ENCODE measurements around the gene KAZN. TPM values are rescaled to one million over a fixed set of nuclear protein-coding genes. Genes with fewer than 3 reads are reported as not detected.

The KAZN gene
- polyA plus RNA-seq, 1 donor (not counting 4 experiments of a cell fraction or from before 2014, with no cell fraction given) = 5.9 TPM

DNA sequence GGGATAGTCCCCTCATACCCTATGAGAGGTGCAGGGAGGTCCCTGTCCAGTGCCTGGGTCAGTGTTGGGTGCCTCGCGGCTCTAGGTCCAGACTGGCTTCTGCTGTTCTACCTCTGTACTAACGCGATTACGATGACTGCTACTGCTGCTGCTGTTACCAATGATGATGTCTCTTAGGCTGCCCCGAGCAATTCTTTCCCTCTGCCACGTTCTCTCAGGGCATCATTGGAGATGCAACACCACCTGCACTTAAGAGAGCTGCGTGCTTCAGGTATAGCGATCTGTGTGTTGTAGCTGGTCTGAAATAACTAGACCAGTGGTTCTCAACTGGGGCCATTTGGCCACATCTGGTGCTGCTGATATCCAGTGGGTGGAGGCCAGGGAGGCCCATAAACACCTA lies 36.9 kb downstream of the KAZN start:
- Histone ChIP-seq H3K4me1 (ENCODE audit: control insufficient read depth, extremely low read depth, insufficient read depth, low read length) (no peaks in the 10 kb centered on the region), H3K79me2 (ENCODE audit: control insufficient read depth, insufficient read depth, low read length) (no peaks in the 10 kb centered on the region), H3K36me3 (ENCODE audit: control insufficient read depth in 2 of 2, extremely low read depth in 1 of 2, insufficient read depth in 2 of 2, low read length in 2 of 2) (no peaks in the 10 kb centered on the region), H2AFZ (ENCODE audit: control insufficient read depth, low read length) (no peak overlapping the region), H4K20me1 (ENCODE audit: control insufficient read depth, extremely low read depth, insufficient read depth, low read length) (no peaks in the 10 kb centered on the region), H3K9ac (ENCODE audit: control insufficient read depth, extremely low read depth, insufficient read depth, low read length) (no peak overlapping the region), H3K9me3 (ENCODE audit: control insufficient read depth, low read depth, low read length) (no peaks in the 10 kb centered on the region), H3K27me3 (ENCODE audit: control insufficient read depth, extremely low read depth, insufficient read depth, low read length) (peaks cover 5% of the 10 kb centered on the region), H3K4me3 (ENCODE audit: control insufficient read depth in 2 of 3, extremely low read depth in 1 of 3, insufficient read depth in 2 of 3, low read depth in 1 of 3, low read length in 3 of 3) (no peak overlapping the region), H3K4me2 (ENCODE audit: control insufficient read depth, extremely low read depth, insufficient read depth, low read depth, low read length) (no peak overlapping the region), H3K9me1 (ENCODE audit: control insufficient read depth, extremely low read depth, insufficient read depth, low read length) (no peaks in the 10 kb centered on the region), H3K27ac (ENCODE audit: control insufficient read depth, insufficient read depth, low read length) (no peak overlapping the region)
- TF ChIP-seq, protein P1, sequence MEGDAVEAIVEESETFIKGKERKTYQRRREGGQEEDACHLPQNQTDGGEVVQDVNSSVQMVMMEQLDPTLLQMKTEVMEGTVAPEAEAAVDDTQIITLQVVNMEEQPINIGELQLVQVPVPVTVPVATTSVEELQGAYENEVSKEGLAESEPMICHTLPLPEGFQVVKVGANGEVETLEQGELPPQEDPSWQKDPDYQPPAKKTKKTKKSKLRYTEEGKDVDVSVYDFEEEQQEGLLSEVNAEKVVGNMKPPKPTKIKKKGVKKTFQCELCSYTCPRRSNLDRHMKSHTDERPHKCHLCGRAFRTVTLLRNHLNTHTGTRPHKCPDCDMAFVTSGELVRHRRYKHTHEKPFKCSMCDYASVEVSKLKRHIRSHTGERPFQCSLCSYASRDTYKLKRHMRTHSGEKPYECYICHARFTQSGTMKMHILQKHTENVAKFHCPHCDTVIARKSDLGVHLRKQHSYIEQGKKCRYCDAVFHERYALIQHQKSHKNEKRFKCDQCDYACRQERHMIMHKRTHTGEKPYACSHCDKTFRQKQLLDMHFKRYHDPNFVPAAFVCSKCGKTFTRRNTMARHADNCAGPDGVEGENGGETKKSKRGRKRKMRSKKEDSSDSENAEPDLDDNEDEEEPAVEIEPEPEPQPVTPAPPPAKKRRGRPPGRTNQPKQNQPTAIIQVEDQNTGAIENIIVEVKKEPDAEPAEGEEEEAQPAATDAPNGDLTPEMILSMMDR (optimal IDR thresholded peaks at IDR 0.05 in 1 of 3, IDR thresholded peaks at IDR 0.05 in 1 of 3, conservative IDR thresholded peaks at IDR 0.05 in 1 of 3; ENCODE audit: extremely low read depth in 1 of 3, insufficient read depth in 2 of 3, low read length in 3 of 3) = no peak
- TF ChIP-seq EZH2 (IDR thresholded peaks at IDR 0.05; ENCODE audit: low read length) = no peak
- dilution Hi-C loops (cut with MboI; ENCODE audit: extremely low pct_ligation_motif_present, low sequenced_read_pairs) = no loop called here
- DNase-seq (ENCODE audit: low read depth, low spot score) (no peak), FAIRE-seq (no peak)

DNA sequence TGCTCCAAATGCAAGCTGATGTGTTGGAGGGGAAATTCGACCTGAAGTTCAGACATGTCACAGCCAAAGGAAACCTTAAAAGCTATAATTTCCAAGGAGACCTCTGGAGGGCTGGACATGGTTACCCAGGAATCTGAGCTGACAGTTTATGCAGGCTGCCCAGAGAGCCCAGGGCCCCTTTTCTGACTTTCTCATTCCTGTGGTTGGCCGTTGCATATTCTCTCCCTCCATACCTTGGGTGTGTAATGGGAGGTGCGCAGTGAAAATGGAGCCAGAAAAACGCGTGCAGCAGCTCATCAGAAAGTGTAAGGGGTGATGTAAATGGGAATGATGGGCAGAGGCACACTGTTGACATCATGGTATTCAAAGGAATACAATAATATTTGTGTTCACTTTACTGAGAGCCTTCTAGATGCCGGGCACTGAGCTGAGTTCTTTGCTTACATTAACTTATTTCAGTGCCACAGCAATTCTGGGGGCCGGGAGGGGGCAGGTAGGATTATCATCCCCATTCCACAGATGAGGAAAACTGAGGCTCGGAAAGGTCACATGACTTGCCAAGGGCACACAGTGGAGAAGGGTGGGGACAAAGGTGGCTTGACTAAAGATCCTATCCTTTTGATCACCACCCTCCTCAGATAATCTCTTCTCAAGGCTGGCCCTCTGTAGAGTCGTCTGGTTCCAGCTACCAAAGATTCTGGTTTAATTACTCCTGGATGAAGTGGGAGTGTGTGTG lies 38.6 kb downstream of the KAZN start:
- Histone ChIP-seq H3K9me1 (ENCODE audit: control insufficient read depth, extremely low read depth, insufficient read depth, low read length) (no peaks in the 10 kb centered on the region), H3K9ac (ENCODE audit: control insufficient read depth, extremely low read depth, insufficient read depth, low read length) (no peak overlapping the region), H3K4me3 (ENCODE audit: control insufficient read depth in 2 of 3, extremely low read depth in 1 of 3, insufficient read depth in 2 of 3, low read depth in 1 of 3, low read length in 3 of 3) (no peak overlapping the region), H3K4me2 (ENCODE audit: control insufficient read depth, extremely low read depth, insufficient read depth, low read depth, low read length) (no peak overlapping the region), H3K9me3 (ENCODE audit: control insufficient read depth, low read depth, low read length) (no peaks in the 10 kb centered on the region), H3K4me1 (ENCODE audit: control insufficient read depth, extremely low read depth, insufficient read depth, low read length) (no peaks in the 10 kb centered on the region), H3K27me3 (ENCODE audit: control insufficient read depth, extremely low read depth, insufficient read depth, low read length) (peaks cover 5% of the 10 kb centered on the region), H4K20me1 (ENCODE audit: control insufficient read depth, extremely low read depth, insufficient read depth, low read length) (no peaks in the 10 kb centered on the region), H3K27ac (ENCODE audit: control insufficient read depth, insufficient read depth, low read length) (no peak overlapping the region), H3K36me3 (ENCODE audit: control insufficient read depth in 2 of 2, extremely low read depth in 1 of 2, insufficient read depth in 2 of 2, low read length in 2 of 2) (no peaks in the 10 kb centered on the region), H2AFZ (ENCODE audit: control insufficient read depth, low read length) (no peak overlapping the region), H3K79me2 (ENCODE audit: control insufficient read depth, insufficient read depth, low read length) (no peaks in the 10 kb centered on the region)
- dilution Hi-C loops (cut with MboI; ENCODE audit: extremely low pct_ligation_motif_present, low sequenced_read_pairs) = no loop called here
- no peak for FAIRE-seq
- DNase-seq (ENCODE audit: low read depth, low spot score) = no peak
- no peak for TF ChIP-seq EZH2 (IDR thresholded peaks at IDR 0.05; ENCODE audit: low read length)
- TF ChIP-seq, protein P1 (optimal IDR thresholded peaks at IDR 0.05 in 1 of 3, IDR thresholded peaks at IDR 0.05 in 1 of 3, conservative IDR thresholded peaks at IDR 0.05 in 1 of 3; ENCODE audit: extremely low read depth in 1 of 3, insufficient read depth in 2 of 3, low read length in 3 of 3) = no peak
